Activated B cell treated with CpG ODN at 0.5 μM for 24 hours (primary cell): Measurements from ENCODE around the gene RBM39. TPM values are rescaled to one million over a fixed set of nuclear protein-coding genes. Genes with fewer than 3 reads are reported as not detected.

Source experiments
- ATAC-seq: fragments of 200-7000 bp; cut with Tn5 transposase; one replicate; pipeline ENCODE4 v1.10.0; 2021; ENCODE audit warnings: low read depth, mild to moderate bottlenecking, moderate library complexity
- CTCF ChIA-PET: fragments of 350-600 bp; sonication (Branson Sonifier 250); formaldehyde crosslinking; loops from one replicate; lab custom pipeline; 2021; ENCODE audit warnings: antibody characterized with exemption; lab: Charles Lee
- POLR2A ChIA-PET: fragments of 350-600 bp; sonication (Branson Sonifier 250); formaldehyde crosslinking; loops from one replicate; lab custom pipeline; 2021; ENCODE audit warnings: antibody characterized with exemption; lab: Charles Lee
- DNase-seq: peaks from one replicate; pipeline ENCODE4 v3.0.0; 2022
- H3K27ac Mint-ChIP-seq: one replicate; pipeline ENCODE4 v1.8.0; 2020; ENCODE audit warnings: mixed read lengths
- H3K27me3 Mint-ChIP-seq: one replicate; pipeline ENCODE4 v1.8.0; 2021; ENCODE audit warnings: mixed read lengths
- H3K36me3 Mint-ChIP-seq: one replicate; pipeline ENCODE4 v1.8.0; 2021; ENCODE audit warnings: low read depth, mixed read lengths
- H3K4me1 Mint-ChIP-seq: one replicate; pipeline ENCODE4 v1.8.0; 2021; ENCODE audit warnings: mixed read lengths
- H3K4me3 Mint-ChIP-seq: one replicate; pipeline ENCODE4 v1.8.0; 2020; ENCODE audit warnings: mild to moderate bottlenecking, mixed read lengths
- H3K9me3 Mint-ChIP-seq: one replicate; pipeline ENCODE4 v1.8.0; 2020; ENCODE audit warnings: mixed read lengths
- CTCF ChIP-seq: fragments of 200-600 bp; IDR thresholded peaks from one replicate; pipeline ENCODE4 v1.8.0; 2022; ENCODE audit warnings: antibody characterized with exemption, mild to moderate bottlenecking
- intact Hi-C: fragments of 100-400 bp; cut with micrococcal nuclease; formaldehyde crosslinking; loops from one replicate; pipeline ENCODE4 v1.15.1; 2024
- total RNA-seq: library from RNA; stranded (reverse); gene quantifications from 2 replicates; pipeline ENCODE4 v1.2.3, GENCODE V29; 2022

Gene RBM39
- total RNA-seq, 1 donor from 2014 or later: 483 TPM

- POLR2A ChIA-PET: interaction anchor here (0.5 to 18.2 kb wide), 16 partner anchors 9 to 317 kb away, joined by 3 to 764 read pairs (median 3); partner anchors contain the start of genes ERGIC3, NFS1, RBM39 and ROMO1
- CTCF ChIA-PET: interaction anchor here (1.0 to 2.6 kb wide), 3 partner anchors 30 to 182 kb away, joined by 3 to 21 read pairs (median 4); partner anchors contain the start of genes RBM39 and SCAND1
- TF ChIP-seq CTCF: no peak
- Mint-ChIP-seq H3K36me3 (peaks cover 31% of the 10 kb centered on the region), H3K27me3 (no peaks in the 10 kb centered on the region), H3K27ac (peak within 1 kb of the TSS; percentile 95), H3K9me3 (no peaks in the 10 kb centered on the region), H3K4me3 (peak within 1 kb of the TSS; percentile 86), H3K4me1 (peaks cover 79% of the 10 kb centered on the region)
- peak; percentile 85 for ATAC-seq
- intact Hi-C loops: loop anchor here (1.0 to 5.0 kb wide), 6 partner anchors 25 to 1407 kb away; partner anchors contain the start of genes CPNE1, MROH8, RBM12 and RBM39
- DNase-seq: peak; percentile 98
These were observed 29.9 kb upstream of the RBM39 start, which contains the start of gene PHF20 for GRCh38 chr20:35771689-35772562. PHF20 (plus strand) TSS chr20:35772015; CDS start chr20:35801523, 29,508 bp downstream.

GRCh38 chr20:35771367-35771688 is 29.3 kb upstream of the RBM39 start:
- no peaks in the 10 kb centered on the region for H3K9me3 Mint-ChIP-seq
- intact Hi-C loops: loop anchor here (1.0 to 5.0 kb wide), 3 partner anchors 29 to 183 kb away; partner anchors contain the start of genes RBM39, SCAND1 and SPAG4

DNA sequence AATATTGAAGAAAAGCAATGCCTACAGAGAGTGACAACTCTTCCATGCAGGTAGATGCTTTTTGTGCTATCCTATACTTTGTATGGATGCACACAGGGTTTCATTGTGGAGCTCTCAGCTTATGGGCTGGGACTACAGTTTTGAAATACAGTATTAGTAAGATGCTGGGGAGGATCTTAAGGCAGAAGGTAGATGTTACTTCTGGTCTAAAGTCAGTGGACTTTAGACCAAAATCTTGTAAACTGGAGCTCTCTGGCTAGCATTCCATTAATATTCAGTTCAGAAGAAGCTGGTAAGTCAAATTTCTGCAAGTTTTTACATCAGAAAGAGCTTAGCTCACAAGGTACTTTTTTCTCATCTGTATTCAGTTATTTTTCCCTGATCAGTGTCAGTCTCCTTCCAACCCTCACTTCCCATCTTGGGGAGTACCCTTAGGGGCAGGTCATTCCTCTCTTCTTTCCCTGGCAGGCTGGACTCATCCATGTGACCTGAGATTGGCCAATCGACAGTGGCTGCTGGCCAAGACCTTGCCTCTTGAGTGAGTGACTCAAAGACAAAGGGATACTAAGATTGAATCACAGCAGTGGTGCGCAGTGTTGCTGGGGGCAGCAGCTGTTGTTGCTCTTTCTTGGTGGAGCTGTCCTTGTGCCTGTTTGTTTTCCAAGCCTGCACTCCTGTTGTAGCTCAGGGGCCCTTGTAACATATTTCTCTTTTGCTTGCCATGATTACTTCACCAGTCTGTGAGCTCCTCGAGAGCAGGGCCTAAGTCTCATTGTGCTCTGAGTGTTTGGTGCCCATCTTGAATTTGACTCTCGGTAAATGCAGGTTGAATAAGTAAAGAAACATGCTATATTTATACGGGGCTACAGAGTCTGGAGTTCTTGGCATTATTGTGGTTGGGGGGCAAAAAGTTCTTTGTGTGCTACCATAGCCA is 26.9 kb upstream of the RBM39 start:
- CTCF ChIA-PET: interaction anchor here (3.0 kb wide), 1 partner anchor 26 kb away, joined by 19 read pairs; the partner anchor contains the start of gene RBM39
- peaks cover 64% of the 10 kb centered on the region for H3K4me1 Mint-ChIP-seq
- no peak for DNase-seq
- H3K36me3 Mint-ChIP-seq: peaks cover 12% of the 10 kb centered on the region
- H3K4me3 Mint-ChIP-seq: peak overlapping the region; percentile 16
- H3K9me3 Mint-ChIP-seq: no peaks in the 10 kb centered on the region
- no peak for ATAC-seq
- POLR2A ChIA-PET: interaction anchor here (0.5 to 18.2 kb wide), 6 partner anchors 8 to 1995 kb away, joined by 3 to 764 read pairs (median 4); partner anchors contain the start of genes EIF6, NFS1, RBM39 and ROMO1
- intact Hi-C loops: loop anchor here (1.0 kb wide), 1 partner anchor 26 kb away; no protein-coding TSS in a partner anchor
- peak overlapping the region; percentile 99 for H3K27ac Mint-ChIP-seq
- TF ChIP-seq CTCF: no peak
- H3K27me3 Mint-ChIP-seq: no peaks in the 10 kb centered on the region

More at GRCh38 chr20:35771367-35771688, 29.3 kb upstream of the RBM39 start:
- POLR2A ChIA-PET: interaction anchor here (0.5 to 18.2 kb wide), 12 partner anchors 8 to 316 kb away, joined by 3 to 764 read pairs (median 3); partner anchors contain the start of genes ERGIC3, NFS1, RBM39 and ROMO1
- Mint-ChIP-seq H3K4me1 (peaks cover 75% of the 10 kb centered on the region), H3K4me3 (peak overlapping the region; percentile 71), H3K36me3 (peaks cover 26% of the 10 kb centered on the region), H3K27ac (peak overlapping the region; percentile 92), H3K27me3 (no peaks in the 10 kb centered on the region)
- no peak for TF ChIP-seq CTCF
- no peak for DNase-seq
- CTCF ChIA-PET: interaction anchor here (1.0 to 2.6 kb wide), 3 partner anchors 29 to 183 kb away, joined by 3 to 21 read pairs (median 4); partner anchors contain the start of genes RBM39 and SCAND1
- no peak for ATAC-seq

GRCh38 chr20:35767683-35768481 is 25.8 kb upstream of the RBM39 start:
- intact Hi-C loops: loop anchor here (1.0 kb wide), 1 partner anchor 25 kb away; no protein-coding TSS in a partner anchor
- CTCF ChIA-PET: interaction anchor here (3.0 kb wide), 1 partner anchor 25 kb away, joined by 19 read pairs; the partner anchor contains the start of gene RBM39
- Mint-ChIP-seq H3K4me1 (peaks cover 52% of the 10 kb centered on the region), H3K27me3 (no peaks in the 10 kb centered on the region), H3K4me3 (peak overlapping the region; percentile 80), H3K27ac (peak overlapping the region; percentile 99), H3K36me3 (peaks cover 4% of the 10 kb centered on the region), H3K9me3 (no peaks in the 10 kb centered on the region)
- ATAC-seq (peak; percentile 34), DNase-seq (peak; percentile 51)
- no peak for TF ChIP-seq CTCF
- POLR2A ChIA-PET: interaction anchor here (0.5 to 18.2 kb wide), 6 partner anchors 9 to 483 kb away, joined by 3 to 764 read pairs (median 4); partner anchors contain the start of genes EIF6, NFS1, RBM39 and ROMO1
